A549 (cell line): ENCODE results near the gene PRC1. TPM values are rescaled to one million over a fixed set of nuclear protein-coding genes. Genes with fewer than 3 reads are reported as not detected.

Source experiments
- ATOH8 ChIP-seq: fragments of 250-450 bp; sonication (Bioruptor Pico); IDR thresholded peaks from 2 replicates; pipeline ENCODE4 v1.5.0; 2020; ENCODE audit warnings: low read depth, mild to moderate bottlenecking, moderate library complexity
- BCL3 ChIP-seq: fragments of >200 bp; sonication (Bioruptor Twin); formaldehyde crosslinking; IDR thresholded peaks from 3 replicates; pipeline ENCODE4 v1.6.1; 2016
- BHLHE40 ChIP-seq: IDR thresholded peaks from 2 replicates; pipeline ENCODE4 v1.6.1; 2012; ENCODE audit warnings: low read depth, low read length, inconsistent platforms
- CHD2 ChIP-seq: fragments of 150-350 bp; IDR thresholded peaks from 2 replicates; pipeline ENCODE4 v1.6.1; 2014; ENCODE audit warnings: low read length; ENCODE audit not compliant: partially characterized antibody
- CHD4 ChIP-seq: fragments of 200-600 bp; sonication (generic); IDR thresholded peaks from 2 replicates; pipeline ENCODE4 v1.6.1; 2016; ENCODE audit warnings: antibody characterized with exemption, mild to moderate bottlenecking, borderline replicate concordance
- FOXS1 ChIP-seq: fragments of 250-450 bp; sonication (Bioruptor Pico); IDR thresholded peaks from 2 replicates; pipeline ENCODE4 v1.5.0; 2020; ENCODE audit warnings: mild to moderate bottlenecking, moderate library complexity
- HDAC2 ChIP-seq: fragments of 200-600 bp; sonication (generic); IDR thresholded peaks from 2 replicates; pipeline ENCODE4 v1.6.1; 2016
- HMGXB4 ChIP-seq: fragments of 250-450 bp; sonication (Bioruptor Pico); IDR thresholded peaks from 2 replicates; pipeline ENCODE4 v1.5.0; 2021; ENCODE audit warnings: mild to moderate bottlenecking, moderate library complexity, borderline replicate concordance
- HOXB13 ChIP-seq: fragments of 250-450 bp; sonication (Bioruptor Pico); IDR thresholded peaks from 2 replicates; pipeline ENCODE4 v1.5.0; 2020; ENCODE audit warnings: low read depth, mild to moderate bottlenecking, moderate library complexity
- JUN ChIP-seq, 2 experiments: fragments of >200 bp; sonication (Bioruptor Twin); formaldehyde crosslinking; IDR thresholded peaks; 2 replicates in 1 of 2; 3 replicates in 1 of 2; pipeline ENCODE4 v1.6.1; 2016 to 2017
- MAFK ChIP-seq: fragments of 450-650 bp; IDR thresholded peaks from 2 replicates; pipeline ENCODE4 v1.6.1; 2014; ENCODE audit not compliant: partially characterized antibody
- MAX ChIP-seq: IDR thresholded peaks from 2 replicates; pipeline ENCODE4 v1.6.1; 2012
- PBX3 ChIP-seq: IDR thresholded peaks from 2 replicates; pipeline ENCODE4 v1.6.1; 2012
- RARB ChIP-seq: fragments of 250-450 bp; sonication (Bioruptor Pico); IDR thresholded peaks from 2 replicates; pipeline ENCODE4 v1.8.0; 2021; ENCODE audit warnings: mild to moderate bottlenecking, moderate library complexity
- RCOR1 ChIP-seq: fragments of 150-350 bp; IDR thresholded peaks from 2 replicates; pipeline ENCODE4 v1.6.1; 2014; ENCODE audit warnings: antibody characterized with exemption, low read length, low read depth
- REST ChIP-seq: fragments of 200-600 bp; sonication (generic); IDR thresholded peaks from 2 replicates; pipeline ENCODE4 v1.6.1; 2016; ENCODE audit warnings: antibody characterized with exemption, mild to moderate bottlenecking, moderate library complexity
- RNF2 ChIP-seq: fragments of 200-600 bp; sonication (generic); IDR thresholded peaks from 2 replicates; pipeline ENCODE4 v1.6.1; 2016; ENCODE audit warnings: low read depth, mild to moderate bottlenecking, antibody characterized with exemption, moderate library complexity, borderline replicate concordance
- TFCP2L1 ChIP-seq: fragments of 250-450 bp; sonication (Bioruptor Pico); IDR thresholded peaks from 2 replicates; pipeline ENCODE4 v1.5.0; 2021; ENCODE audit warnings: mild to moderate bottlenecking
- ZC3H11A ChIP-seq: fragments of 450-650 bp; IDR thresholded peaks from 2 replicates; pipeline ENCODE4 v1.6.1; 2014; ENCODE audit warnings: antibody characterized with exemption, mild to moderate bottlenecking
- polyA plus RNA-seq, 4 experiments: library from polyadenylated mRNA; depleted of rRNA in 3 of 4; stranded (reverse); fragments of >200 nt; fragmentation: RNase III in 1 of 4; extraction: RNeasy Plus Mini Kit Qiagen cat#74134 plus additional on column Dnase treatment in 1 of 4; gene quantifications; 2 replicates in 3 of 4; 3 replicates in 1 of 4; pipeline ENCODE4 v1.2.3, GENCODE V29; 2011 to 2017

PRC1 gene
- polyA plus RNA-seq, 2 of the 4 experiments (the other 2 are of a cell fraction) = 303 to 426 TPM

- TF ChIP-seq MAFK (no peak), ATOH8 (CRISPR knock-in tag) (peak; percentile 74; the same call in 1 of the 2 replicates), TFCP2L1 (CRISPR knock-in tag) (peak; percentile 91), HMGXB4 (CRISPR knock-in tag) (peak; percentile 39; the same call in 1 of the 2 replicates), BCL3 (peak; percentile 94), ZC3H11A (no peak), FOXS1 (peak; percentile 16; the same call in 1 of the 2 replicates), REST (no peak), RARB (CRISPR knock-in tag) (peak; percentile 80; the same call in 1 of the 2 replicates), CHD4 (no peak), CHD2 (no peak), HOXB13 (CRISPR knock-in tag) (peak; percentile 51; the same call in 1 of the 2 replicates), MAX (peak; percentile 96), RNF2 (no peak), BHLHE40 (peak; percentile 87), JUN (IDR thresholded peaks at IDR 0.05) (peak; percentile 87 to 95), RCOR1 (0 out of 2 replicates have a peak, but pooled peaks have one; percentile 61), HDAC2 (peak; percentile 66; the same call in 1 of the 2 replicates), PBX3 (0 out of 2 replicates have a peak, but pooled peaks have one; percentile 52)
Measured at GRCh38 chr15:90954712-90955623, 39.4 kb downstream of the PRC1 start, which contains the start of gene RCCD1 (continued).
